K562 (cell line): ENCODE data around the gene ARAP1.

Experiments used
- ELF4 ChIP-seq: fragments of 450-650 bp; formaldehyde crosslinking; IDR thresholded peaks from 2 replicates; pipeline ENCODE4 v1.4.0; 2022; ENCODE audit warnings: missing genetic modification characterization
- FOXA1 ChIP-seq: fragments of 450-650 bp; IDR thresholded peaks from 2 replicates; pipeline ENCODE4 v1.6.1; 2016; ENCODE audit warnings: mild to moderate bottlenecking, borderline replicate concordance
- HMG20B ChIP-seq: fragments of 250-450 bp; sonication (Bioruptor Pico); IDR thresholded peaks from 2 replicates; pipeline ENCODE4 v1.5.0; 2021; ENCODE audit warnings: mild to moderate bottlenecking
- HNRNPLL ChIP-seq: fragments of 200-400 bp; formaldehyde crosslinking; IDR thresholded peaks from 2 replicates; pipeline ENCODE4 v1.6.1; 2017; ENCODE audit warnings: low read length, low read depth, mild to moderate bottlenecking; ENCODE audit not compliant: poor library complexity, severe bottlenecking
- POLR2AphosphoS5 ChIP-seq: IDR thresholded peaks from 2 replicates; pipeline ENCODE4 v1.6.1; 2011; ENCODE audit warnings: mild to moderate bottlenecking, low read depth, low read length, moderate library complexity; ENCODE audit not compliant: control insufficient read depth, insufficient read depth
- TCF7 ChIP-seq: sonication (generic); IDR thresholded peaks from 2 replicates; pipeline ENCODE4 v1.6.1; 2016; ENCODE audit warnings: antibody characterized with exemption, borderline replicate concordance
- ZNF3 ChIP-seq: fragments of 250-450 bp; sonication (Bioruptor Pico); IDR thresholded peaks from 2 replicates; pipeline ENCODE4 v1.5.0; 2021; ENCODE audit warnings: mild to moderate bottlenecking, moderate library complexity
- TF ChIP-seq, protein P1 (sequence below), 3 experiments: IDR thresholded peaks in 2 of 3; conservative IDR thresholded peaks in 1 of 3; 2 replicates each; pipeline ENCODE4 v1.5.1; 2011 to 2012; ENCODE audit warnings: low read length in 3 of 3, mild to moderate bottlenecking in 3 of 3, control low read depth in 2 of 3, improper control_type of control experiment in 1 of 3, inconsistent platforms in 1 of 3, low read depth in 1 of 3, mixed read lengths in 1 of 3, moderate library complexity in 1 of 3; ENCODE audit not compliant: insufficient read depth in 2 of 3

DNA sequence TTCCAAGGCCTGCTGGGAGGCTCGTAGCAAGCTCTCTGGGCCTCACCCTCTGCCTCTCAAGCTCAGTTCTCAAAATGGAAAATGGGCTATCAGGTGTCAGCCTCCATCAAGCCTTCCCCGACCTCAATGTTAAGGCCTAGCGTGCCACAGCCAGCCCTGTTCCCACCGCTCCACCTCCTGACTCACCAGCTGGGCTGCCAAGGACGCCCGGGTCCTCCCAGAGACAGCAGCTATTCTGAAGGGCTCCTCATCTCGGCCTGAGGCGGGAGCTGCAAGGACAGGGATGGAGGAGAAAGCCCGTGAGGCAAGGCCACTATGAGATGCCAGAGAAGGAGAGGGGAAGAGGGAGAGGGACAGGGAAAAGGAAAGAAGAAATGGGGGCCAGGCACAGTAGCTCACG is 19.9 kb downstream of the ARAP1 start:
- TF ChIP-seq ZNF3 (CRISPR knock-in tag) (no peak), POLR2AphosphoS5 (no peak), TCF7 (no peak), ELF4 (CRISPR knock-in tag) (no peak), HNRNPLL (no peak), FOXA1 (no peak), HMG20B (CRISPR knock-in tag) (no peak)
- TF ChIP-seq, protein P1, sequence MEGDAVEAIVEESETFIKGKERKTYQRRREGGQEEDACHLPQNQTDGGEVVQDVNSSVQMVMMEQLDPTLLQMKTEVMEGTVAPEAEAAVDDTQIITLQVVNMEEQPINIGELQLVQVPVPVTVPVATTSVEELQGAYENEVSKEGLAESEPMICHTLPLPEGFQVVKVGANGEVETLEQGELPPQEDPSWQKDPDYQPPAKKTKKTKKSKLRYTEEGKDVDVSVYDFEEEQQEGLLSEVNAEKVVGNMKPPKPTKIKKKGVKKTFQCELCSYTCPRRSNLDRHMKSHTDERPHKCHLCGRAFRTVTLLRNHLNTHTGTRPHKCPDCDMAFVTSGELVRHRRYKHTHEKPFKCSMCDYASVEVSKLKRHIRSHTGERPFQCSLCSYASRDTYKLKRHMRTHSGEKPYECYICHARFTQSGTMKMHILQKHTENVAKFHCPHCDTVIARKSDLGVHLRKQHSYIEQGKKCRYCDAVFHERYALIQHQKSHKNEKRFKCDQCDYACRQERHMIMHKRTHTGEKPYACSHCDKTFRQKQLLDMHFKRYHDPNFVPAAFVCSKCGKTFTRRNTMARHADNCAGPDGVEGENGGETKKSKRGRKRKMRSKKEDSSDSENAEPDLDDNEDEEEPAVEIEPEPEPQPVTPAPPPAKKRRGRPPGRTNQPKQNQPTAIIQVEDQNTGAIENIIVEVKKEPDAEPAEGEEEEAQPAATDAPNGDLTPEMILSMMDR (IDR thresholded peaks at IDR 0.05 in 2 of 3, conservative IDR thresholded peaks at IDR 0.05 in 1 of 3; ENCODE audit: insufficient read depth in 2 of 3, low read depth in 1 of 3, low read length in 3 of 3): no peak
